Kidney tubule cell (primary cell): Measurements from ENCODE around the gene FJX1.
"Not testable (repeated sequence)": the region's sequence is repeated elsewhere in the genome, so short reads cannot be mapped to it uniquely, and the experiment has no call there.

Source experiments
- DNase-seq: peaks from one replicate; pipeline ENCODE4 v3.0.0-alpha.2; 2018; ENCODE audit warnings: low spot score

Gene FJX1

DNA sequence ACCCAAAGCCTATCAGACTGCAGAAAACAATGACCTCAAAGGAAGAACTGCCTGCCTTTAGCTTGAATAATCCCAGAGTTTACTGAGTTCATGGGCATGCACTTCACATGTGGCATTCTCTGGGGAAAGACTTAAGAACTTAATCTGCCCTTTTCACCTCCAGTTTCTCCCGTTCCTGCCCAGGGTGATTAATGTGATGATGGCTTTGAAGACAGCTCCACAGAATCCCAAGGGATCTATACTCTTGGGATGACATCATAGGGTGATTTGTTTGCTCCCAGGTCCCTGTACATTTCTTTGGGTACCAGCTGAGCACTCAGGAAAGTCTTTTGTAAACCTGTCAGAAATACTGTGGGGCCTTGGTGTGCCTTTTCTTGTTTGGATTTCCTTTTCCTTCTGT lies 14.0 kb downstream of the FJX1 start:
- DNase-seq, result no peak

DNA sequence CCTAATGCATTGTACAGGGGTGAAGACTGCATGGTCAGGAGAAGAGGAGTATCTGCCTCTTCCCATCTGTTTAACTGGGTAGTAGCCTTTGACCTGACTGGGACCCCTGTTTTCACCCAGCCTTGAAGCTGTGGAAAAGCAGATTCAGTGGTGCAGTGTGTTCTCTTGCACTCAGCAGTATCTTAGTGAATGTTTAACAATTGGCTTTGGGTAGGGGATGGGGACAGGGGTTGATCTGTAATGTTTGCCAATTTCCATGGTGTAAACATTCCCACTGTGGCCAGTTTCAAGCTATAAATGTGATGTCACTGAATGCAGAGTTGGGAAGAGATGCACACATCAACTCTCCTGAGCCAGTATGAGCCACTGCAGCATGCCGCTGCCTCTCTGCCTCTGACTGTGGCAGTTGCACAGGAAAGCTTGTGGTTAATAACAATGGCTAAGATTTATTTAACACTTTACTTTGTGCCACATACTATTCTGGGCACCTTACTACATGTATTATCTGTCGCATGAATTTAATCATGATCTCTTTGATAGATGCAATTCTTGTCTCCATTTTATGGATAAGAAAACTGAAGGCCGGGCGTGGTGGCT lies 15.7 kb downstream of the FJX1 start:
- no peak for DNase-seq

GRCh38 chr11:35635933-35636332 lies 17.7 kb downstream of the FJX1 start:
- no peak for DNase-seq

DNA sequence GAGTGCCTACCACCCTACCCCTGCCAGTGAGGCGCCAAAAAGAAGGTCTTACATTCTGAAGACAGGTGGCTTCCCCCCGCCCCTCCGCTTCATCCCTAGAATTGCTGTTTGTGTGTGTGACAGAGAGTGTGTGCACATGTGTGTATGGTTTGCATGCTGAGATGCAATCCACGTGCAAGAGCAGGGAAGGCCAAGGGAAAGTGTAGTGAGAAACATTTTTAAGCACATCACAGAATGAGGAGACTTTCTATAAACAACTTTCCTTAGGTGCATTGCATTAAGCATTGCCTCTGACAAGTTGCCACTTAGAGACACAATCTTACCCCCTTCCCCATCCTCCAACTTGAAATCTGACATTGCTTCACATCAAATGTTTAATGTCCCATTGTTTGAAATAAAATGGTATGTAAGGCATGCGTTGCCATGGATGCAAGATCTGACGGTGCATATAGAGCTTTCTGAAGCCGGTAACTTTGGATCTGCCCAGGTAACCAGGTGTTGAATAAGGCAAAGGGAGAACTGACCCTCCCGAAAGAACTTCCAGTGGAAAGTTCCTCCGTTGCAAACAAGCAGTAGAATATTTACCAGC lies 21.4 kb downstream of the FJX1 start:
- DNase-seq, result no peak

DNA sequence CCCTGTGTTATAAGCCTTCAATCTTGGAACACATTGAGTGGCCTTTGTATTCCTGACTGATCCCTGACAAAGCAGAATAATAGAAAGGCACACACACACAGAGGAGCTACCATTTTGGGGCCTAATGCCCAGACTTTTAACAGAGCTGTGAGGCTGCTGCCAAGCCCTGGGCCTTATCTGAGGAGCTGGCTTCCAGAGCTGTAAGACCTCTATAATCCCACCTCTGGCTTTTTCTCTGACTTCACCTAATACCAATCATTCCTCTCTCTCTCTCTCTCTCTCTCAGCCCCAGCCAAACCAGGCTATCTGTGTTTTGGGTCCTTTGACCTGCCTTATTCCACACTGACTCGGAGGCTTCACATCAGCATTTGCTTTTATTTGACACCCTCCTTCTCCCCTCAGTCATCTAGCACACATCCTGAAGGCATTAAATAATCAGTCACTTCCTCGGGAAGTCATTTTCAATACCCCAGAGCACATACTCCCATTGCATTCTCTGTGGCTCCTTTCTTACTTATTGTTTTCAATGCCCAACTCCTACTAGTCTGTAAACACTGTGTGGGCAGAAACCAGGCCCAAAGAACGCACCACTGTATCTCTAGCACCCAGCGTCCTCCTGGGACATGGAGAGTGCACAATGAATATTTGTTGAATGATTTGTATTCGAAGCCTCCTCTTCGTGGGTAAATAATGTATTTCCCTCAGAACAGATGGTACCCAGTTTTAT lies 23.1 kb downstream of the FJX1 start:
- DNase-seq, result no peak

- DNase-seq, result no peak
Measured at GRCh38 chr11:35641964-35642363, 23.7 kb downstream of the FJX1 start.

DNA sequence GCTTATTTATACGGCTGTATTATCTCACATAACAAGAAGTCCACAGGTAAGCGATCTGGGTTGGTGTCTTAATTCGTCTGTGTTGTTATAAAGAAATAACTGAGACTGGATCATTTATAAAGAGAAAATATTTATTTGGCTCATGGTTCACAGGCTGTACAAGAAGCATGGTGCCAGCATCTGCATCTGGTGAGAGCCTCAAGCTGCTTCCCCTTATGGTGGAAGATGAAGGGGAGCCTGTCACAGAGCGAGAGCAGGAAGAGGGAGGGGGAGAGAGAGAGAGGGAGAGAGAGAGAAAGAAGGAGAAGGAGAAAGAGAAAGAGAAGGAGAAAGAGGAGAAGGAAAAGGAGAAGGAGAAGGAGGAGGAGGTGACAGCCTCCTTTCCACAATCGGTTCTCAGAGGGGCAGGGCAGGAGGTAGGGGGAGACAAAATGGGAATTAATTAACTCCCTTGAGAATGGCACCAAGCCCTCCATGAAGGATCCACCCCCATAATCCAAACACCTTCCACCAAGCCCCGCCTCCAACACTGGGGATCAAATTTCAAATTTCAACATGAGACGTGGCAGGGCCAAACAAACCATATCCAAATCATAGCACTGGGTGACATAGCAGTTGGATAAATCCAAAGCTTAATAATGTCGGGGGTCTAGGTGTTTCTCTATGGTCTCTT lies 29.3 kb downstream of the FJX1 start:
- no peak for DNase-seq

DNA sequence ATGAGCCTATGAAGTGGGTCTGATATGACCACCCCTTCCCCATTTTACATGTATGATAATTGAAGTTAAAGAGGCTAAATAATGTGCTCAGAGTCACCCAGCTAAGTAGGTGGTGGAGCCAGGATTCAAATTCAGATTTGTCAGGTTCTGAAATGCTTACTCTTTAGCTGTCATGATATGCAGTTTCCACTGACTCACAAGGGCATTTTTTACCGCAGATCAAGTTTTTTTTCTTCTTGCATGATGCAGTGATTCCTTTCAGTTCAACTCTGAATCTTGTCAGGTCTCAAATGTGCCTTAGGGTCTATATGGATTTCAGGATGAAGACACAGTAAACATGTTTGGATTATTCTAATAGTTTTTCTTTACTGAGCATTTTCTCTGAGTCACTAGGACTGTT lies 31.7 kb downstream of the FJX1 start:
- DNase-seq, result no peak

DNA sequence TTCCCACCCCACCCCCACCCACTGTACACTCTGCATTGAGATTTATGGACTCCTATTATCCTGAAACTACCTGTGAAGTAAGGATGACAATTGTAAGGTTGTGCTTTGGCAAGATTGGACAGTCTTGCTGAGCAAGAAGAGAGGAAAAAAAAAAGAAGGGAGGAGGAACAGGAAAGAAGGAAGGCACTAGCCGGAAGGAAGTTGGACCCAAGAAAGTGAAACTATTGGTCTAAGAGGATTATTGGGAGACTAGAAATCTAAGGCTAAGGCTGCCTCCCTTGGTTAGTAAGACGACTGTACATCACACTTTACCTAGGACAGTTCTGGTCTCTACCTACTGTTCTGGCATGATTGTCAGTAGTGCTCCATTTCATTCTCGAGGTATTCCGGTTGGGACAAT lies 32.2 kb downstream of the FJX1 start:
- DNase-seq, result no peak

GRCh38 chr11:35651263-35651662 lies 33.0 kb downstream of the FJX1 start:
- no peak for DNase-seq

- DNase-seq, result not testable (repeated sequence)
Measured at GRCh38 chr11:35652786-35653185, 34.5 kb downstream of the FJX1 start.

GRCh38 chr11:35654711-35655110 lies 36.5 kb downstream of the FJX1 start:
- DNase-seq, result no peak

- DNase-seq, result no peak
Measured at GRCh38 chr11:35655254-35655653, 37.0 kb downstream of the FJX1 start.

DNA sequence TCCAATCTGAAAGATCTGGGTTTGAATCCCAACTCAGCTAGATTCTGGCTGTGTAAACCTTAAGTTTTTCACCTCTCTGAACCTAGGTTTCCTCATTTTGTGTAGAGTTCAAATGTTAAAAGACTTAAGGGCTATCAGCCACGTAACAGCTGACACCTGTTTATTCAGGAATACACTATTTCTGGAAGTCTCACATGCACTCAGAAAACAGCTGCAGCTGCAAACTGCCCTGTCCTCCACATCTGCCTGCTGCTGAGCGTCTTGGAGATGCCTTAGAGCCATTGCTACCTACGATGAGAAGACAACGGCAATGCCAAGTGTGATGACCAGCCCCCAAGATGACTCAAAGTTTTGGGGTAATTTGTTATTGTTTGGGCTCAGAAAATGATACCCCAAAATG lies 37.6 kb downstream of the FJX1 start:
- DNase-seq, result no peak

- DNase-seq, result no peak
Measured at GRCh38 chr11:35658020-35658948, 40.0 kb downstream of the FJX1 start.

- no peak for DNase-seq
Measured at GRCh38 chr11:35661534-35661933, 43.3 kb downstream of the FJX1 start.

DNA sequence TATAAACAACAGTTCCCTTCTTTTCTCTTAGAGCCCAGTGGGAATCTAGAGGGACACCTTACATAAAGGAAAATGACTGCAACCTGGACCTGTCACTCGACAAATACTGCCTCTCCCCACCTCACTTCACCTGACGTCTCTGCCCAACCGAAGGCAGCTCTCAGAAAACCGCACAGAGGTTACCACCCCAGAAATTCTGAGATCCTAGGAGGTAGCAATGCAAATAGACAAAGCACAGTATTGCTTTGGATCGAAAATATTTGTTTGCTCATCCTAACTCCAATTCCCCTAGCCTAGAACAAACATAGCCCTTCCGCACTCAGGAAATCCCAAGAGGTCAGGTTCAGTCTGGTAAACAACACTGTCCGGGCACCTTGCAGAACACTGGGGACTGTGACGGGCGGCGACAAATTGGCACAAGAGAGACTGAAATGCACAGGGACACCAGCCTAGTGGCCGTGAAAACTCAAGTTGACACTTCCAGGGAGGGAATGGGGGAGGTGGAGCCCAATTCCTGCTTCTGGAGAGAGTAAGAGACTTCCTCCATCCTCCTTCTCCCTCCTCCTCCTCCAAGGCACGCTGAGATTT lies 43.9 kb downstream of the FJX1 start:
- DNase-seq, result peak; percentile 51

DNA sequence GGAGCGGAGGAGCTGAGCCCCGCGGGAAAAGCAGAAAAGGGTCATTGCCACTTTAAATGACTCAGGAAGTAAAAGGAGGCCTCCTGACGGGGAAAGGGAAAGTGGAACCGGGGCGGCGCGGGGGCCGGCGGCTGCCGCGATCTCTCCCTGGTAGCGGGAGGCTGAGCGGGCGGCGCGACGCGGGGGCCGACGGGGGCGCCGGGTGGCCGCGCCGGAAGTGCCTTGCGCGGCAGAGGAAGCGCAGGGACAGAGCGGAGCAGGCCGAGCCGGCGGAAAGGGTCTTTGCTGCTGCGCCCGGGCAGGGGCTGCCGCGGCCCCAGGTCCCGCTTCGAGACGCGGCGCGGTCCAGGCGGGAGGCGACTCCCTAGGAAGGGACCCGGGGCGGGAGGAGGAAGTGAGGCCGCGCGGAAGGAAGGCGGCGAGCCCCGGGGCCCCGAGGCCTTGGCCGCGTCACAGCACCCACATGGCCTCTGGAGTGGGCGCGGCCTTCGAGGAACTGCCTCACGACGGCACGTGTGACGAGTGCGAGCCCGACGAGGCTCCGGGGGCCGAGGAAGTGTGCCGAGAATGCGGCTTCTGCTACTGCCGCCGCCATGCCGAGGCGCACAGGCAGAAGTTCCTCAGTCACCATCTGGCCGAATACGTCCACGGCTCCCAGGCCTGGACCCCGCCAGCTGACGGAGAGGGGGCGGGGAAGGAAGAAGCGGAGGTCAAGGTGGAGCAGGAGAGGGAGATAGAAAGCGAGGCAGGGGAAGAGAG lies 44.6 kb downstream of the FJX1 start, which contains the start of gene TRIM44:
Gene TRIM44 (plus strand): TSS at position 127 of the 759 bp plus-strand sequence. CDS start 337 bp downstream, at position 464.
- peak; percentile 90 for DNase-seq

GRCh38 chr11:35663408-35663702 lies 45.1 kb downstream of the FJX1 start:
- DNase-seq, result no peak

DNA sequence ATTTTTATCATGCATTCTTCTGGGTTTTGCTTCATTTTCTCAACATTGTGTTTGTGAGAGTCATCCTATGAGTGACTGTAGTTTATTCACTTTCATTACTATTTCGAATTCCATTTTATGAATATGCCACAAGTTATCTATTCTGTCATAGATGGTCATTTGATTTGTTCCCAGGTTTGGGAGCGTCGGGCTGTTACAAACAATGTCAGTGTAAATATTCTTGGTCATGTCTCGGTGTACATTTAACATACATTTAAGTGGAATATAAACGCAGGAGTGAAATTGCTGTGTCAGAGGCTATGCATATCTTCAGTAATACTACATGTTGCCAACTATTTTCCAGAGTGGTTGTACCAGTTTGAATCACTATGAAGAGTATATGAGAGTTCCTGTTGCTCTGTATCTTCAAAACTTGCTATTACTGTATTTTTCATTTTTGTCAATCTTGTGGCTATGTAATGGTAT lies 46.7 kb downstream of the FJX1 start:
- no peak for DNase-seq

DNA sequence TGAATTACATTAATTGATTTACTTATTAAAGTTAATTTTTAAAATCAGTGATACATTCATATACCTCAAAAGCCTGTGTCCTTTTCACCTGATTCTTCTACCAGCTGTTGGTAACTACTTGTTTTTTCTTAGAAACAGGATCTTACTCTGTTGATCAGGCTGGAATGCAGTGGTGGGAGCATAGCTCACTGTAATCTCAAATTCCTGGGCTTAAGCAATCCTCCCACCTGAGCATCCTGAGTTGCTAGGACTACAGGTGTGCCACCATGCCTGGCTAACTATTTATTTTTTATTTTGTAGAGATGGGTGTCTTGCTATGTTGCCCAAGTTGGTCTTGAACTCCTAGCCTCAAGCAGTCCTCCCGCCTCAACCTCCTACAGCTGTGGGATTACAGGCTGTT lies 49.0 kb downstream of the FJX1 start:
- no peak for DNase-seq
